Testis (tissue), 2 donors: ENCODE measurements around the gene CSF2.
"Not testable (repeated sequence)": the region's sequence is repeated elsewhere in the genome, so short reads cannot be mapped to it uniquely, and the experiment has no call there.

Experiments used
- CTCF ChIP-seq, 3 experiments: fragments of 450-650 bp in 2 of 3; fragments of 200-600 bp in 1 of 3; sonication (generic) in 1 of 3; IDR thresholded peaks; one replicate each; pipeline ENCODE4 v1.5.1; 2016 to 2019; ENCODE audit warnings: antibody characterized with exemption in 3 of 3, mild to moderate bottlenecking in 2 of 3, moderate library complexity in 1 of 3
- POLR2A ChIP-seq: fragments of 450-650 bp; IDR thresholded peaks from one replicate; pipeline ENCODE4 v1.6.1; 2017; ENCODE audit warnings: antibody characterized with exemption, mild to moderate bottlenecking, moderate library complexity

GRCh38 chr5:132123578-132123977 is 50.0 kb downstream of the CSF2 start:
- not testable (repeated sequence) for TF ChIP-seq CTCF (IDR thresholded peaks at IDR 0.05); POLR2A
